Stimulated activated CD8-positive, alpha-beta memory T cell treated with anti-CD3 and anti-CD28 coated beads, Interleukin-7, amount 100 ng/mL, for 48 hours (primary cell): ENCODE data around the gene USP43.
A peak's percentile ranks its signal among the peaks of the same experiment; 100 is the strongest.
"Not testable (repeated sequence)": the region's sequence is repeated elsewhere in the genome, so short reads cannot be mapped to it uniquely, and the experiment has no call there.

Experiments
- DNase-seq, 2 donors: peaks; one replicate each; pipeline ENCODE4 v3.0.0-alpha.2; 2020; ENCODE audit warnings: low read depth in 1 of 2; ENCODE audit errors: extremely low read depth in 1 of 2

USP43 gene

GRCh38 chr17:9661027-9661426 lies 15.7 kb downstream of the USP43 start:
- DNase-seq: no peak

GRCh38 chr17:9663511-9663910 lies 18.2 kb downstream of the USP43 start:
- DNase-seq: not testable (repeated sequence)

- DNase-seq: no peak
Measured at GRCh38 chr17:9666461-9667050, 21.2 kb downstream of the USP43 start.

- DNase-seq: no peak
Measured at GRCh38 chr17:9668517-9668916, 23.2 kb downstream of the USP43 start.

- DNase-seq: no peak
Measured at GRCh38 chr17:9669551-9670008, 24.3 kb downstream of the USP43 start.

GRCh38 chr17:9670596-9670995 lies 25.3 kb downstream of the USP43 start:
- no peak for DNase-seq

- DNase-seq: no peak
Measured at GRCh38 chr17:9671559-9671958, 26.2 kb downstream of the USP43 start.

GRCh38 chr17:9672266-9672665 lies 26.9 kb downstream of the USP43 start:
- DNase-seq: no peak

- no peak for DNase-seq
Measured at GRCh38 chr17:9672691-9673090, 27.4 kb downstream of the USP43 start.

- DNase-seq: no peak
Measured at GRCh38 chr17:9676084-9676483, 30.8 kb downstream of the USP43 start.

GRCh38 chr17:9676820-9677310 lies 31.5 kb downstream of the USP43 start:
- peak in 1 of 2 donors; percentile 10 for DNase-seq

- DNase-seq: no peak
Measured at GRCh38 chr17:9677411-9677810, 32.1 kb downstream of the USP43 start.

GRCh38 chr17:9677896-9678295 lies 32.6 kb downstream of the USP43 start:
- no peak for DNase-seq

- no peak for DNase-seq
Measured at GRCh38 chr17:9684955-9685621, 39.8 kb downstream of the USP43 start.

- no peak for DNase-seq
Measured at GRCh38 chr17:9693755-9694154, 48.4 kb downstream of the USP43 start.

- no peak for DNase-seq
Measured at GRCh38 chr17:9696279-9697044, 51.1 kb downstream of the USP43 start.

- DNase-seq: no peak
Measured at GRCh38 chr17:9700136-9700535, 54.8 kb downstream of the USP43 start.

- no peak for DNase-seq
Measured at GRCh38 chr17:9700754-9701476, 55.6 kb downstream of the USP43 start.

- DNase-seq: no peak
Measured at GRCh38 chr17:9702482-9702881, 57.2 kb downstream of the USP43 start.

- DNase-seq: no peak
Measured at GRCh38 chr17:9702914-9703780, 57.8 kb downstream of the USP43 start.
